HG02981 (cell line): Measurements from ENCODE around the gene ANGPTL2.

ENCODE experiments used
- ATAC-seq: cut with Tn5 transposase; IDR thresholded peaks from one replicate; pipeline ENCODE4 v1.9.1; 2021; ENCODE audit warnings: mild to moderate bottlenecking, moderate library complexity; ENCODE audit not compliant: unreplicated experiment

The ANGPTL2 gene

DNA sequence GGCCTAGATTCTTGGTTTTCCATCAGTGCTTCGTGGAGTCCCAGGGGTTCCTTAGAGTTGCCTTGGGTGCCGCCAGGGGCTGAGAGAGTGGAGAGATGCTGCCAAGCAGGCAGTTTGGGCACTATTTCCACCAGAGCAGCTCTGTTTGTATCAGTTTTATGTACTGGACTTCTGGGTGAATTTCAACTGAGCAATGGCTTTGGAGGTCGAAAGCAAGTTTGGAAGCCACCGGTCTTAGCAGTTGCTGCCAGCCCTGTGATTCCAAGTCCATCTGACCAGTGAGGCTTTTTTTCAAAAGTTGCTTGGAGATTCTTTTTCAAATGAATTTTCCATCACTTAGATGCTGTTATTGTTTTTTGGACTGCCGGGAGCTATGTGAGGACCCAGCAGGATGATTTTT lies 68.5 kb downstream of the ANGPTL2 start:
- no peak for ATAC-seq

DNA sequence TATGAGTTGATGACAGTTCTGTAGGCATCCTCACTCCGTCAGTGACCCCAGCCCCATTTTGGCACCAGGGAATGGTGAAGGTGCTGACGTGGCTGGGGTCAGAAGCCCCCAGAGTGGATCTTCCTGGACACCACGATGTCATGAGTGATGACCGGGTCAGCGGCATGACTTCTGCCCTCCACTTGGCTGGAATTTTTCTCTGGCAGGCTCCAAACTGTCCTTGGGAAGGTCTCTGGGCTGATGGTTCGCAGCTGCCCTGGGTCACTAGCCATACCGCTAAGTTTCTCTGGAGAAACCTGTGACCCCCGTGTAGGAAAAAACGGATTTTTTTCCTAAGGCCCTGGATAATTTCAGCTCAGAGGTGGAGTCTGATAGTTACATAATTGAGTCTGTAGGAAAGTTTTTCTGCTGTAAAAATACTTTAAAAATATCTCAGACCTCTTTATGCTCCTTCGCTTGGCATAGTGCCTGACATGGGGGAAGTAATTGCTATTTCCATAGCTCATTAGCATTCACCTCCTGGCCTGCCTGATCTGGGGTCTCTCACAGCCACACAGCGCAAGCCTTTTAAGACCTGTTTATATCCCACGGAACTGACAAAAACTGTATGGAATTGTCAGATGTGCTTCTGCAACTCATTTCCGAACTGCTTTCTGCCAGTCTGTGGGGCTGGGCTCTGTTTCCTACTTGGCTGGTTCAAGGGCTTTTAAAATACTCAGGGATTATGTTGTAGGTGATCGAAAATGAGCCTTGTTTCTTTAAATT lies 69.2 kb downstream of the ANGPTL2 start:
- ATAC-seq = no peak

- no peak for ATAC-seq
These were observed 70.4 kb downstream of the ANGPTL2 start for GRCh38 chr9:127051881-127052595.

GRCh38 chr9:127050591-127051001 lies 71.8 kb downstream of the ANGPTL2 start:
- no peak for ATAC-seq

GRCh38 chr9:127050152-127050551 lies 72.3 kb downstream of the ANGPTL2 start:
- ATAC-seq = no peak

DNA sequence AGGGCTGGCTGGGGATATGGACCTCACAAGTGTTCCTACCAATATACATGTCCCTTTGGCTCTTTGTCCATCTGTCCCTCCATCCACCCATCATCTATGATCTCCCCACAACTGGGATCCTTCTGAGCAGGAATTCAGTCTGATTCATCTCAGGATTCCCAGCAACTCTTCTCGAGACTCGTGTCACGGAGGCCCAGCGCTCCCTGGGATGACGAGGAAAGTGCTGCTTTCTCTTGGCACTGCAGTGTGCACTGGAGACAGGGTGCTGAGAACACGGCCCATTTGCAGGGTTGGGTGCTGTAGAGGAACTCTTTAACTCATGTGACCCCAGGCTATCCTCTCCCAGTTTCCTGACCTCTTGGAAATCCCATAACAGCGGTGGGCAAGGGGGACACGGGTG lies 72.9 kb downstream of the ANGPTL2 start:
- ATAC-seq = no peak

GRCh38 chr9:127049044-127049443 lies 73.4 kb downstream of the ANGPTL2 start:
- peak; percentile 51 for ATAC-seq

GRCh38 chr9:127047971-127048370 lies 74.5 kb downstream of the ANGPTL2 start:
- no peak for ATAC-seq

DNA sequence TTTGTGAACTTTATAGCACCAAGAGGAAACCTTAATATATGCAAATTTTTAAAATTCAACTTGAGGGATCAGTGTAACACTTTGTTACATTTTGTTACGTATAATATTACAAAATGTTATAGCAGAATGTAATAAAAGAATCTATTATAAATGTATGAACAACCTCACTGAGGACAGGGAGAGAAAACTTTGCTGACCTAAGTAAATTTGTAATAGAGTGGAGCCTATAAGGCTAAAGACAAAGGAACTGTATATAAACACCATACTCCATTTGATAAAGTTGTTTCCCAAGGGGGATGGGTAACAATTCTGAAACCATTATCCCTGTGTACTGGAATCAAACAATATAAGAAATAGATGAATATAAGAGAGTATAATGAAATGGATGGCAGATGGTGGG lies 77.3 kb downstream of the ANGPTL2 start:
- no peak for ATAC-seq

- no peak for ATAC-seq
These were observed 82.9 kb downstream of the ANGPTL2 start for GRCh38 chr9:127039492-127039891.

- no peak for ATAC-seq
These were observed 83.9 kb downstream of the ANGPTL2 start for GRCh38 chr9:127038531-127038930.
